Activated CD4-positive, CD25-positive, alpha-beta regulatory T cell (primary cell): ENCODE data around the gene DAGLA.

Experiments used
- DNase-seq, 4 experiments: peaks; one replicate each; lab custom pipeline; 2025; lab: John Stamatoyannopoulos, UW

Gene DAGLA

DNA sequence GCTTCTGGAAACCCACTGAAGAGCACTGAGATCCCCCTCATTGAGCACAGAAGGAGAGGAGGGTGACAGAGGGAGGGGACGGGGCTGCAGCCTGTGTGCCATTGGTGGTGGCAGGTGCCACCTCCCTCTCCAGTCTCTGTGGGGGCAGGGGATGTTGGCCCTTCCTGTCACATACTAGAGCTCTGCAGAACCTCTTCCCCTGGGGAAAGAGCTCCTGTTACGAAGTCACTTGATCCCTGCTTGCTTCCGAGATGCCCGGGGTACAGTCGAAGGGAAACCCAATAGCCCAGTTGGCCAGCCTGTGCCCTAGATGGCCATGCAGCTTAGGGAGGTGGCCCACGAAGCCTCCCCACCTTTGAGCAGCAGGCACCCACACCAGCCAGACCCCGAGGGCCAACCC lies 29.4 kb downstream of the DAGLA start:
- no peak for DNase-seq

DNA sequence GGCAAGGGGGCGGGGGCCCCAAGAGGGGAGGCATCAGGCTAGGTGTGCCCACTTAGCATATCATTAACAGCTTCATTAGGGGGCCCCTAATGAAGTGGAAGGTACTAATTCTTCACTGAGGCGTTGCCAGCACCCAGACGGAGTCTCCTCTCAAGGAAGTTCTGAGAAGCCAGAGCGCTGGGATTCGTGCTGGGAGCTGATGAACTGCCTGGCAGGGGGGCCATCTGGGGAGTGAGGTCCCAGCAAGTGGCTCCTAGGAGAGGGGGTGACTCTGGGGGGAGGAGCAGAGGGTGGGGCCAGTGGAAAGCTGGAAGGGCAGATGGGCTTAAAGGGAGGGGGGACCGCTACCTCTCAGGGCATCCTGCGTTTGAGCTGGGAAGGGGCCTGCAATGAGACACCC lies 29.8 kb downstream of the DAGLA start:
- no peak for DNase-seq

GRCh38 chr11:61711037-61711436 lies 30.8 kb downstream of the DAGLA start:
- no peak for DNase-seq

- DNase-seq, result no peak
Measured at GRCh38 chr11:61711498-61711897, 31.3 kb downstream of the DAGLA start.

DNA sequence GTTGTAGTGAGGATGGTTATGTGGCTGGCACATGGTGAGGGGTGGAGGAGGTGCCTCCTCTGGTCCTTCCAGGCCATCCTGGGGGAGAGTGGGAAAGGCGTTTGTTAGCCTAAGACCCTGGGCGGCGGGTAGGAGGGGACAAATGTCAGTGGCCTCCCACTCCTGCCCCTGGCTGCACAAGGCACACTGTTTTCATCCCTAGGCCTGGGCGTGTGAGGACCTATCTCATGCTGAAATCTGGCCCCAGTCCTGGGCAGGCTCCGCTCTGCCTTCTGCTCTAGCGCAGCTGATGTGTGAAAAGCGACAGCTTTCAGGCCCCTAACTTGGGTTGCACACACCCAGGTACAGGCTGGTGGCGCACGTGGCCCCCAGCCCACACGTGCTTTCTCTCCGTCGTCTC lies 32.1 kb downstream of the DAGLA start:
- no peak for DNase-seq

DNA sequence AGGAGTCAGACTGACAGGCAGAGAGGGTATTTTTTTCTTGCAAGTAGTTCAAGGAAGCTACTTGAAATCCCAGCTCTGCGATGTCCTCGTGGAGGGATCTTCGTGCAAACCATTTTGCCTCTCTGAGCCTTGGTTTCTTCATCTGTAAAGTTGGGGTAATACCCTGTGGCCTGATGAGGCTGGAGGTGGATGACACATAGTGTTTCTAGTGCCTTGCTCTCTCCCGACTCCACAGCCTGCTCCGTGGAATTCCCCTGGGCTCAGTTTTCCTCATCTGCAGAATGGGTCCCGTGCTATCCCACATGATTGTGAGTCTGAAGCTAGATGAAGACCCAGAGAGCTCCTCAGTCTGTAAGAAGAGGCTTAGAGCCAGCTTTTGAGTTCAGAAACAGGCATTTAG lies 32.7 kb downstream of the DAGLA start:
- DNase-seq, result no peak

DNA sequence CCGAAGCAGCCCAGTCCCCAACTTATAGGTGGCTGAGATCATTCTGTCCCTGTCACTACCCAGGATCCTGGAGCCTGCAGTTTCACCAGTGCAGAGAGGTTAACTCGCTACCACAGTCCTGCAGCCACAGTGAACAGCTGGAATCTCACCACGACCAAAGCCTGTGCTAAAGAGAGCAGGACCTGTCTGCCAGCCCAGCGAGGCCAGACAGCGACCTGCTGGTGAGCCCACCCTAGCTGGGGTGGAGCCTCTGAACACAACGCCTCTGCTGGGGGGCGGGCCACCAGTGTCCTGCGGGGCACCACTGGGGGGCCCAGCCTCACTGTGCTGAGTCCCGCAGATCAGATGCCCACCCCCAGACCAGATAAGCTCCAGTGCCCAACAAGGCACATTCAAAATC lies 33.3 kb downstream of the DAGLA start:
- no peak for DNase-seq

GRCh38 chr11:61713906-61714305 lies 33.7 kb downstream of the DAGLA start:
- no peak for DNase-seq

DNA sequence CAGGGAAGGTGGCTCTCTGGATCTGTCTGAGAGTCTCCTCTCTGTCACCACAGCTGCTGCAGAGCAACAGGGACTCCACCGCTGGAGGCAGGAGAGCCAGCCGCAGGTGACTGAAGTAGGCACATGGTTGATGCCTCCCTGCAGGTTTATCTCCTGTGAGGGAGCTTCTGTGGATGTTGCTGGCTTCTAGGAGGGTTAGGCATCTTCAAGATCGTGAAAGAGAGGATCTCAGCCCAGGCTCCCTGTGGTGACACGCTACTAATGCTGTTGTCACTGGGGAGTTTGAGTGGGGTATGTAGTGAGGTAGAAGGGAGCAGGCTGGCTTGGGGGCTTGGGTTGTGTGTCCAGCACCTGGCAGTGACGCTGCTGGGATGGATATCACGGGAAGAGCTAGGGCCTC lies 34.1 kb downstream of the DAGLA start:
- DNase-seq, result no peak

GRCh38 chr11:61714916-61715315 lies 34.7 kb downstream of the DAGLA start:
- DNase-seq, result no peak

- DNase-seq, result no peak
Measured at GRCh38 chr11:61715867-61716266, 35.7 kb downstream of the DAGLA start.

DNA sequence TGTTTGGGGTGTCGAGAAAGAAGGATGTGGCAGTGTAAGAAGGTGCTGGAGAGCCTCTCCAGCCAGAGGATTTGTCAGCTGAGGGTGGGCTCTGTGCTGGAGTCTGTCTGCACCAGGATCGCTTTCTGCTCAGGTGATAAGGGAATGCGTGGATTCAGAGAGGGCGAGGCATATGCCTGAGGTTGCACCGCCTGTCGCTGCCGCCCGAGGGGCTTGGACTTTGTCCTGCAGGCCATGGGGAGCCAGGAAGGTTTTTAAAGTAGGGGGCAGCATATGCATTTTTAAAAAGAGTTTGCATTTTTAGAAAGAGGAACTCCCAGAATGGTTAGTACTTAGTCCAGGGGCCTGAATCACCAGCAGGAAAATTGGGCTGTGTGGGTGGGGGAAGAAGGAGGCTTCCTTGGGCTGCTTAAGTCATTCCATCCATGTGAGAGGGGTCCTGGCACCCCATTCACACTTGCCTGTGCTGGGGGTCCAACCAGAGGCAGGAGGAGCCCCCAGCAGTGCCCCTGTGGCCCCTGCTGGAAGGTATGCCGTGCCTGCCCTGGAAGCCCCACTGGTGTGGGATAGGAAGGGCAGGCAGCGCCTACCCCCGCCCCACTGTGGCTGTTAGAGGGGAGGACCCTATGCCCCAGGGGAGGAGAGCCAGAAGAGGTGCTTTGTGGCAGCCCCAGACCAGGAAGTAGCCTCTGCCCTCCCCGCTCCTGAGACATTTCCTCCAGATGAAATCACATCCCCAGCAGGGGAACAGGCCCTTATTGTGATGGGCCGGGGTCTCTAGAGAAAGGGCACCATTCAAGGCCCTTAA lies 36.5 kb downstream of the DAGLA start:
- no peak for DNase-seq

DNA sequence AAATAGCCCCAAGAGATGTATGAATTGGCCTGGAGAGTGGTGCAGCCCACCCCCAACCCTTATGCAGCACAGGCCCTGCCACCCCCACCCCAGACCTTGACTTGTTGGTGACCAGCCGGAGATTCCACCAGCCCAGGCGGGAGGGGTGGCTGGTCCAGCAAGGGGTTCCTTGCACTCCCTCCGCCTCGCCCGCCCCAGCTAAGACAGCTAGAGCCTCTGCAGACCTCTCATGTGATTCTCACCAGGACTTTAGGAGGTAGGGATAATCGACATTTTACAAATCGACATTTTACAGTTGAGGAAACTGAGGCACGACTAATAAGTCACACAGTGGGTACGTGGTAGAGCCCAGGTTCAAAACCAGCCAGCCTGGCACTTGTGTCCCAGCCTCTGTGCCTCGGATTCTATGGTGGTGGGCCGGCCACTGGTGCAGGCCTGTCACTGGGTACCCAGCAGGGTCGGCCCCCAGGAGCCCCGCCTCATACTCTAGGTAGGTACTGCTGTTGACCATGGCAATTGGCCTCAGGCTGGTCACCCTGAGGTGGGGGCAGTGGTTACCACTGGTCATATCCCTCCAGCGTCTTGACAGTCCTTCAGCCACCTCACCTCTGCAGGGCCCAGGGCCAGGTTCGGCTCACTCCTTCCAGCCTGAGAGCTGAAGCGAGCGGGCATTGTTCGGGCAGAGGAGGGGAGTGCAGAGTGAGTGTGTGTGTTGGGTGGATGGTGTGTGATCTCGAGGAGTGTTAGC lies 37.3 kb downstream of the DAGLA start:
- DNase-seq, result no peak

DNA sequence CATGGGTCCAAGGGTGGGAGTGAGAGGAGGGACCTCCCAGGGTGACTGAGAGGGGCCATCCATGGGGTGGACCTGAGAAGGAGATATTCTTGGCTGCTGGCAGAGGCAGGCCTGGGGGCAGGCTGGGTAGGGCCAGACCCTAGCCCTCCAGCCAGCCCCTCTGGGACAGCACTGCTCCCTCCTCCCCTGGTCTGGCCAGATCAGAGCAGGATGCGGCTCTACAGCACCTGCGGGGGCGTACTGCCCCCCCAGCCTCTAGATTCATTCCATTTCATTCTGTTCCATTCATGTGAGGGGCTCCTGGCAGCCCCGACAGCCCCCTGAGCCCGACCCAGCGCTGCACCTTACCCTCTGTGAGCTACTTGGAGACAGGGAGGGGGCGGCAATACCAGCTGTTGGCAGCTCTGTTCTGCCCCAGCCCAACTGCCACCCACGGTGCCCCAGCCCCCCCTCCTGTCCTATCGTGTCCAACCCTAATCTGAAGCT lies 37.9 kb downstream of the DAGLA start:
- DNase-seq, result no peak

- DNase-seq, result no peak
Measured at GRCh38 chr11:61718621-61719302, 38.6 kb downstream of the DAGLA start.

DNA sequence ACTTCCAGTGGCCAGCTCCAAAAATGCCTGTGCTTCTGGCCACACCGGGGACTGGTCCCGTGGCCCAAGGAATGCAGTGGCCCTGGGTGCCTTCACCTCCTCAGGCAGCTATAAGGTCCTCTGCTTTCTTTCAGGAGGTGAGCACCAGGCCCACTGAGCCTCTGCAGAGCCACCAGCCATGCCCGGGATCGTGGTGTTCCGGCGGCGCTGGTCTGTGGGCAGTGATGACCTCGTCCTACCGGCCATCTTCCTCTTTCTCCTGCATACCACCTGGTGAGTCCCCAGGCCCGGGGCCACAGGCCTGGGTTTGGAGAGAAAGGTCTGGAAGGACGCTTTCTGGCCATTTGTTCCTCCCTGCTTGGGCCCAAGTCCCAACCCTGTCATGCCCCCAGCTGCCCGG lies 39.8 kb downstream of the DAGLA start:
- DNase-seq, result no peak

GRCh38 chr11:61720597-61720996 lies 40.4 kb downstream of the DAGLA start:
- DNase-seq, result no peak

DNA sequence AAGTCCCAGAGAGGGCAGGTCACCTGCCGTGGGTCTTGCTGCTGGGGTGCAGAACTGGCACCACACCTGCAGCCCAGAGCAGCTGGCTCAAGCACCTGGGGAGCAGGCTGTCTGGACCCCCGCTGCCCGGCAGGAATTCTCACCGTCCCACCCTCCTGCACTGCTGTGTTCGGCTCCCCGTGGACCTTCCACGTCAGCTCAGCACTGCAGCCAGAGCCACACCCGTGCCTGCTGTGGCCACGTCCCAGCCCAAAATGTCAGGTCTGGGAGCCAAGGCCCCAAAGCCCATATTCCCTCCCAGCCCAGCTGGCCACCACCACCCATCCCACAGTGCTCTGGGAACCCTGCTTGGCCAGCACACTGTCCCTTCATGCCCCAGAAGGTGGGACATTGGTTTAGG lies 44.2 kb downstream of the DAGLA start:
- DNase-seq, result no peak

DNA sequence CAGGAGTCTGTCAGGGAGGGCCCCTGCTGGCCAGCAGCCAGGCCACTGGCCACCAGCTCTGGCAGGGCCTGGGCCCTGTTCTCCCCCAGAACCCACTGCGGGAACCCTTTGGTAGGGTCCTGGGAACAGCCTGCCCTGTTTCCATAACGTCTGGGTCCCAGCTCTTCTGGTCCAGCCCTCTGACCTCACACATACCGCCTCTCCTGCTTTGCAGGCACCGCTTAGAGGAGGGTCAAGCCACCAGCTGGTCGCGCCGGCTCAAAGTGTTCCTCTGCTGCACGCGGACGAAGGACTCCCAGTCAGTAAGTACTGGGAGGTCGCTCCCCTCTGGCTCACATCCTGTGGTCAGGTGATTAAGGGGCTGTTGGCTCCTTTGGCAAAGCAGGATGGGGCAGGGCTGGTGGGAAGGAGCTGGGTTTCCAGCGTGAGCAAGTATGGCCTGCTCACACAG lies 45.6 kb downstream of the DAGLA start:
- no peak for DNase-seq

GRCh38 chr11:61726775-61727174 lies 46.6 kb downstream of the DAGLA start:
- no peak for DNase-seq

DNA sequence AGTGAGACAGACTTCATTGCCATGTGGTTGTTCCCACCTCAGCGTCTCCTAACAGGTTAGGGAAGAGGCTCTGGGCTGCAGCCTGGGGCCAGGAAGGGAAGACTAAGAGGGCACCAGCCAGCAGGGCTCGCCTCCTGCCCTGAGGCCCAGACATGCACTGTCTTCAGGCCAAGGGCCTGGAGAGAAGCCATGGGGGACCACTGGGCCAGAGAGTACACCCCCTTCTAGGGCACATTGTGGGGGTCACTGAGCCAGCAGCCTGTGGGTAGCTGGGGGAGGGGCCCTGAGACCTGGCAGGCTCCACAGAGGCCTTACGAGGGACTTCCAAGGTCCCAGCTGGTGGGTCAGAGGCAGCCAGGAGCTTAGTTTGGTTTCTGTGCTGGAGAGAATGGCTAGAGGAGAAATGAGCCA lies 47.2 kb downstream of the DAGLA start:
- DNase-seq, result no peak

GRCh38 chr11:61728066-61728939 lies 48.1 kb downstream of the DAGLA start:
- no peak for DNase-seq
